Muscle layer of colon (tissue), 2 donors: ENCODE data around the gene FOXL2.

ENCODE experiments used
- H3K27ac ChIP-seq: one replicate; pipeline ENCODE4 v1.7.0; 2013; ENCODE audit warnings: low read depth, mild to moderate bottlenecking, low read length, moderate library complexity
- H3K27me3 ChIP-seq, 2 donors: one replicate each; pipeline ENCODE4 v1.7.0; 2013; ENCODE audit warnings: low read length in 2 of 2, mild to moderate bottlenecking in 2 of 2; ENCODE audit not compliant: insufficient read depth in 2 of 2, control insufficient read depth in 1 of 2
- H3K36me3 ChIP-seq: one replicate; pipeline ENCODE4 v1.7.0; 2013; ENCODE audit warnings: mild to moderate bottlenecking, low read length; ENCODE audit not compliant: insufficient read depth
- H3K4me1 ChIP-seq: one replicate; pipeline ENCODE4 v1.7.0; 2013; ENCODE audit warnings: mild to moderate bottlenecking, low read length; ENCODE audit not compliant: insufficient read depth
- H3K4me3 ChIP-seq, 2 donors: one replicate each; pipeline ENCODE4 v1.7.0; 2013; ENCODE audit warnings: low read length in 2 of 2, low read depth in 1 of 2, mild to moderate bottlenecking in 1 of 2, moderate library complexity in 1 of 2
- H3K9ac ChIP-seq: one replicate; pipeline ENCODE4 v1.7.0; 2013; ENCODE audit warnings: low read length
- H3K9me3 ChIP-seq: one replicate; pipeline ENCODE4 v1.7.0; 2013; ENCODE audit warnings: mild to moderate bottlenecking, low read length
- donor health status: abdominal sarcoma.
- donor health status: Adenocarcinoma of cecum.

The FOXL2 gene

DNA sequence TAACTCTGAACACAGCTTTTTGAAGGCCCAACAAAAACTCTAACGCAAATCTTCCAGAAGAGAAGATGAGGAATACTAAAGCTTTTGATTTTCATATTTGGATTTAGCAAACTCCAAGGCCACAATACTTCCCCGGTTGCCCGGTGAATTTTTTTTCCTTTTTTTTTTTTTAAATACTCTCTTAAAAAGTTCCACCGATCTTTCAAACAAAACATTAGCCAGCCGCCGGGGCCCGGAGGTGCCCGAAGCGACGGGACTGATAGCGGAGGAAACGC is 2.3 kb downstream of the FOXL2 start:
- H3K27ac ChIP-seq: no peak overlapping the region
- H3K4me1 ChIP-seq: peaks cover 24% of the 10 kb centered on the region
- no peaks in the 10 kb centered on the region for H3K9me3 ChIP-seq
- H3K9ac ChIP-seq: no peak overlapping the region
- H3K4me3 ChIP-seq: no peak overlapping the region
- H3K36me3 ChIP-seq: no peaks in the 10 kb centered on the region
- H3K27me3 ChIP-seq: peaks cover 80 to 96% of the 10 kb centered on the region in 2 donors

DNA sequence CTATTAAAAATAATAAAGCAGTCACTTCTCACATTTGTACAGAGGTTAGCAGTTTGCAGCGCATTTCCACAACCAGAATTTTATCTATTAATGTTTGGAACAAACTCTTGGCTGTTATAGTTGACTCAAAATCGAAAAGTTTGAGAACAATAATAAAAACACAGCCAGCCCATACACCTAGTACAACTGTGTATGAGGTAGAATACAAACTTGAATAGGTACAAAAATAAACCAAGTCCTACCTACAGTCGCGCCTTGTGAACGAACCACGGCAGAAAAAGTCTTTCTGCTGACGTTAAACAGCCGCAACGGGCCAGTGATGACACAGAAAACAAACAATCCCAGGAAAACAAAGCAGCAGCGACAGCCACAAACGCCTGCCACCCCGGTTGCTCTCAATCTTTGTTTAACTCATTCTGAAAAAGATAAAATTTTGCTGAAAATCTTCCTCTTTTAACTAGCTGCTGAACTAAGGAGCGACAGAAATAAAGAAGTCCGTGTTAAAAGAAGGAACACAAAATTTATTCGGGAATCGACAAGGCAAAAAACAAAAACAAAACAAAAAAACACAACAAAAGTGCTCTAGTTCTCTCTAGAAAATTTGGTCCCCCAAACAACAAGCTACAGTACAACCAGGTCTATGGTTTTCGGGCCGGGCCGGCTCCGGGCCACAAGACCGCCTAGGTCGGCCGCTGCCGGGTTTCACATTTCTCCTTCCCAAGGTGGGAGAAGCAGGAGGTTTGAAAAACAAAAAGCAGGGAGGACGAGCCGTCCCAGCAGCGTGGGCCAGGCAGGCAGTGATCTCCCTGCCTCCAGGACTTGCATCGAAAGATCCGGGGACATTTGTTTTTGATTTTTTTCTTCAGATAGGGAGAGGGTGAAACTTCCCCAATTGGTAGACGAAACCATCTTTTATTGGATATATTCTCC is 2.9 kb downstream of the FOXL2 start:
- Histone ChIP-seq H3K27ac (no peak overlapping the region), H3K4me1 (peaks cover 24% of the 10 kb centered on the region), H3K36me3 (no peaks in the 10 kb centered on the region), H3K9me3 (no peaks in the 10 kb centered on the region), H3K4me3 (no peak overlapping the region), H3K27me3 (peaks cover 80 to 96% of the 10 kb centered on the region in 2 donors), H3K9ac (no peak overlapping the region)

DNA sequence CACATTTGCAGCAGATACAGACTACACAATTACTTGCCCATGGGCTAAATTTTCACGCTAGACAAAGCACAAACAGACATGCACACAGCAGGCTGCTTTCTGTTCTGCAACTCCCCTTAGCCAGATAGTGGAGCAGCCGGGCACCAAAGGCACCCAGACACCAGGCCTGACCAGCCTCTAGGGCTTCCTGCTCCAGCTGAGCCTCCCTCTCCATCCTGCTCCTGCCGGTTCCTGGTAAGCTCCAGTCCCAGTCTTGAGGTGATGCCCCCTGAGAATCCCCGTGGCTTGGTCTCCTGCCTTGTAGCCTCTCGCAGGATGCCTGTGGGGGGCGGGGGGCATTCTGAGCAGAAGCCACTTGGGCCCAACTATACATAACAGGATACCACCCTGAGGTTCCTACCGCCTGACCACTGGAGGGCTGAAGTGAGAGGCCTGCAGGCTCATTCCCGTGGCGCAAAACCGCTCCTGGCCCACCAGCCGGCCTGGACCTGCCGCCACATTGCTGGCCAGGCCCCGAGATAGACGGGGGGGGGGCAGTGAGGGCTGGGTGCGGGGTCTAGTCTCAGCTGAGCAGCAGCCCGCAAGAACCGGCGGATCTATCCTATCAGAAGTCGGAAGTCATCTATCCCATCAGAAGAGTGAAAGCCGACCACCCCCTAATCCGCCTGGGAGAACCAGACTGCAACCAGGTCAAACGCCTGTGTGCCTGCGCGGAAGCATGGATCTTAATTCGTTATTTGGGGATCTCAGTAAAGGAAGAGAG is 3.9 kb downstream of the FOXL2 start:
- H3K4me1 ChIP-seq: peaks cover 32% of the 10 kb centered on the region
- no peaks in the 10 kb centered on the region for H3K9me3 ChIP-seq
- H3K4me3 ChIP-seq: no peak overlapping the region
- no peaks in the 10 kb centered on the region for H3K36me3 ChIP-seq
- peaks cover 84 to 97% of the 10 kb centered on the region in 2 donors for H3K27me3 ChIP-seq
- no peak overlapping the region for H3K27ac ChIP-seq
- H3K9ac ChIP-seq: no peak overlapping the region

DNA sequence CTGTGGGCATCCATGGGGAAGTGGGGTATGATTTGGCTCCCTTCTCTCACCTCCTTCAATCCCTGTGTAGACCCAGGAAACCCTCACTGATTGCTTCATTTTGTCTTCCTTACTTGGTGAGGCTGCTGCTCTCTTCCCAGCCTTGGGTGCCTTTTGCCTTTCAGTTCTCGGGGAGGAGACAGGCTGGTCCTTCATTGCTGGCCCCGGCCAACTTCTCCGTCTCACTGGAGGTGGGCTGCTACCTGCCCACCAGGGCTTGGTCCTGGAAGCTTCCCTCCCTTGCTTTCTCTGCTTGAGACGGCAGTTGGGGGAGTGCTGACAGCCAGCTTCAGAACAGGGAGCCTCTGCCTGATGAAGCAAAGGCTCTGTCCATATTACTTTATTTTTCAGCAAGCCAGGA is 4.7 kb downstream of the FOXL2 start:
- no peak overlapping the region for H3K4me3 ChIP-seq
- H3K27me3 ChIP-seq: peaks cover 85 to 99% of the 10 kb centered on the region in 2 donors
- H3K27ac ChIP-seq: no peak overlapping the region
- peaks cover 40% of the 10 kb centered on the region for H3K4me1 ChIP-seq
- no peaks in the 10 kb centered on the region for H3K36me3 ChIP-seq
- H3K9ac ChIP-seq: no peak overlapping the region
- H3K9me3 ChIP-seq: no peaks in the 10 kb centered on the region

DNA sequence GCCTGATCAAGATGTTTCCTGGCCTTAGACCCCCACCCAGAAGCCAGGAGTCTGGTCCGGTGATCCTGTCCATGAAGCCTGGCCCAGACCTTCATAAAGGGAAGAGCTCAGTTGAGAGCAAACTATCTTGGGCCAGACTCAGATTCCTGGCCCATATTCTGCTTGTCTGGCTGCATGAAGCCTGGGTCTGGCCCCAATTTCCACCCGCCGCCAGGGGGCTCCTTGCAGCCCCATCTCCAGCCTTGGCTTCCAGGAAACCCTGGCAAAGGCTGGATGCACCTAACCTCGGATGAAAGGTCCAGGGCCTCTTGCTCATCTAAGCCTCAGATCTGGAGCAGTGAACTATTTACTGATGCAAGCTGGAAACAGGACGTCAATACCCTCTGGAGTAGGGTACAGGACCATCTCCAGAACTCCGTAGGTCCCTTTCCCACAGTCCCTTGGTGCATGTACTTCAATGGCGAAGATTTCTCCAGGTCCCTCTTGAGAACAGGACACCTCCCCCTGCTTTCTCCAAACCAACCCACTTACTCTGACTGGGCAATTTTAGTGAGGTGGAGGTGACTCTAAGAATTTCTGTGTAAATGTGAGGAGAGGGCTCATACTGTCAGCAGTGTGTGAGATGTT is 5.6 kb downstream of the FOXL2 start:
- Histone ChIP-seq H3K9me3 (no peaks in the 10 kb centered on the region), H3K27me3 (peaks cover 90 to 99% of the 10 kb centered on the region in 2 donors), H3K36me3 (no peaks in the 10 kb centered on the region), H3K4me1 (peaks cover 40% of the 10 kb centered on the region), H3K9ac (no peak overlapping the region), H3K4me3 (no peak overlapping the region), H3K27ac (no peak overlapping the region)

DNA sequence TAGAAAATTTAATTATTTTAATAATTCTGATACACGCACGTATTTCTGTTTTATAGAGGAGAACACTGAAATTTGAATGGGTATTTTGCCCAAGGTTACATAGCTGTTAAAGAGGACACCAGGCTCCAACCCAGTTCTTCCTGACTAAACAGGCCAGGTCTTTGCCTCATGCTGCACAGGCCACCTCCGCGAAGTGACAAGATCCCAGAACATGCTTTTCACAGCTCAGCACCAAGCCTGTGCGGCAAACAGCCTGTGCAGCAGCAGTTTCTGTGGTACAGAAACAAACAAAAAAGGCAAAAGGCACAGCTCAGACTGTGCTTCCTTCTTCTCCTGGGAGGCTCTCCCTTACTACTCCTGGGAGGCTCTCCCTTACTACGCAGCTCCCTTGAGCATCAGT is 6.5 kb downstream of the FOXL2 start:
- H3K27me3 ChIP-seq: peaks cover 90 to 100% of the 10 kb centered on the region in 2 donors
- H3K4me3 ChIP-seq: no peak overlapping the region
- H3K9me3 ChIP-seq: no peaks in the 10 kb centered on the region
- peaks cover 40% of the 10 kb centered on the region for H3K4me1 ChIP-seq
- H3K9ac ChIP-seq: no peak overlapping the region
- H3K27ac ChIP-seq: no peak overlapping the region
- H3K36me3 ChIP-seq: no peaks in the 10 kb centered on the region

DNA sequence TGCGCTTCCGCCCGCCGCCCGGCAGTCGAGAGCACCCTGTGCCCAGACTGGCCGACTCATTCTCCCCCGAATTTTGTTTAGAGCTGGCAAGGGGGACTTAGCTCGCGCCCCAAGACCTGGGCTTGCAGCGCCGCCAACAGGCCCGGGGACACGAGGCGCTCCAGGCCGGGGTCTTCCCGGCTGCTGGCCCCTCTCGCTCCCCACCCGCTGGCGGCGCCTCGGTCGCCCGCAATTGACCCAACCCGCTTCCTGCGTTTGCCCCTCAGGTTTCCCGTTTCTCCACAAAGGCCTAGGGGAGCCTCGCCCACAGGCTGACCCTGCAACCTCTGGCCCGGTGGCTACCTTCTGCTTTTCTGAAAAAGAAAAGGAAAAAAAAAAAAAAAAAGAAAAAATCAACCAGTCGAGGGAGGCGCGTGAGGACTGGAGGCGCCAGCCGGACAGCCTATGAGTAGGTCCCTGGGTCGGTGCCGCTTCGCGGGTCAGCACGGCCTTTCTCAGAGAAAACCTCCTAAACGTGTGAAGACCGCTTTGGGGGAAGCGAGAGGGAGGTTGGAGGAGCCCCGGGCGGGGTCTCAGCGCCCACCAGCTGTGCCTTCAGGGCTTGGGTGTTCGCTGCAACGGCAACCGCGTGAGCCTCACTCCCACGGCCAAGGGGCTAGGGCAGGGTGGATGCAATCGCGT is 7.2 kb downstream of the FOXL2 start:
- H3K36me3 ChIP-seq: no peaks in the 10 kb centered on the region
- no peak overlapping the region for H3K9ac ChIP-seq
- H3K9me3 ChIP-seq: no peaks in the 10 kb centered on the region
- H3K4me3 ChIP-seq: no peak overlapping the region
- H3K27ac ChIP-seq: no peak overlapping the region
- H3K27me3 ChIP-seq: peaks cover 83 to 92% of the 10 kb centered on the region in 2 donors
- H3K4me1 ChIP-seq: peaks cover 33% of the 10 kb centered on the region

DNA sequence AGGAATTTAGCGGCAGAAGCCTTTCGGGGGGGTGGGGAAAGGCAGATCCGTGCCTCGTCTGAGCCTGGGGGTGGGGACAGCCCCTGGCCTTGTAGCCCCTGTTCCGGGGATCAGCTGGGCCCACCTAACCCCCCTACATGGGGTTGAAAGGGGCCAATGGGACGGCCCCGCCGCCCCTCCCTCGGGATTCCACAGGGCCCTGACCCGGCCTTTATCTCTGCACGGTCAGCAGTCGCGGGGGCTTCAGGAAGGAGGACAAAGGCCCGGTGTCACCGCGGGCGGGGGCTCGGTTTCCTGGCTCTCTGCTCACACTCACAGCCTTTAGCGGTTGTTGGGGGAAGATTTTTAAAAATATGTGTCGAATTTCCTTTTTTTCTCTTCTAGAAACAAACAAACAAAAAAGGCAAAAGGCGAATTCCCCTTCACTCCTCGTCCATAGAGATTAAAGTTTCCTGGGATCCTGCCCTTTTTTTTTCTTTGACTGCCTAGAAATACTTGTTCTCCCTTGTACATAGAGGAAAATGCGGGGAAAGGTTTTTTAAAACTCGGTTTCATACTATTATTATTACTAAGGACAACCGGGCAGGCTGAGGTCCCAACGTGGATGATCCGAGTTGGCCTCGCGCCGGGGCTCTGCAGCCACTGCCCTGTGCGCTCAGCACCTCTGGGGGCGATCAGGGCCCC is 7.9 kb downstream of the FOXL2 start:
- Histone ChIP-seq H3K36me3 (no peaks in the 10 kb centered on the region), H3K4me1 (peaks cover 28% of the 10 kb centered on the region), H3K27me3 (peaks cover 76 to 86% of the 10 kb centered on the region in 2 donors), H3K9ac (no peak overlapping the region), H3K27ac (no peak overlapping the region), H3K9me3 (no peaks in the 10 kb centered on the region), H3K4me3 (no peak overlapping the region)

DNA sequence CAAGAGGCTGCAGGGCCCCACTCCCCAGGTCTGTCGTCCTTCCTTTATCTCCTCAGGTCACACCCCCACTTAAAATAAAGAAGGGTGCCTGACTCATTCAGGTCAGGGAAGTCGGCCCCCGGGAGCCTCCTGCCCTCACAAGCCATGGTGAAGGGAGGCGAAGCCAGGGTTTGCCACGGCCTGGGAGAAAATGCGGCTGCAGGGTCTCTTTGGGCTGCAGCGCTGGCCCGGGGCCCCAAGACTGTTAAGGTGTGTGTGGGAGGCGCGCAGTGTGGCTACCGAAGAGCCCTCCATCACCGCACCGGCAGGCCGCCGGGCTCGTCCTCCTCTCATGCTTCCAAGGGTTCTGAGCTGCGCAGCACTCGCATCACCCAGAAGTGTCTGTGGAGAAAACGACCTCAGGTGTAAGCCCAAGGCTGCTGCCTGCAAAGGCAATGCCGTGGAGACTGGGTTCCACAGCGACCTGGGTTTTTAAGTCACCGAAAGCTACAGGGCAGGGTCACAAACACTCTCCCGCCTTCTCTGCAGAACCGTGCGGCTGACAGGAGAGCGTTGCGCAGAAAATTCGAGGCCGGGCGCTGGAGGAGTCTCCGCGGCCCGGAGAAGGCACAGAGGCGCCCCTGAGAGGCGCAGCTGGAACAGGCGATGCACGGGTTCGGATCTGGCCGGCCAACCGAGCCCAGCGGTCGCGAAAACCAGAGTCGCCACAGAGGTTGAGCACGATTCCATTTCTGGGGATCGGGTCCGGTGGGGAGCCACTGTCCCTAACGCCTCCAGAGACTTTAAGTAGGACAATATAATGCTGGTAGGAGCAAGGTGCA is 8.7 kb downstream of the FOXL2 start:
- no peaks in the 10 kb centered on the region for H3K36me3 ChIP-seq
- no peak overlapping the region for H3K9ac ChIP-seq
- H3K27me3 ChIP-seq: peaks cover 68 to 78% of the 10 kb centered on the region in 2 donors
- no peaks in the 10 kb centered on the region for H3K9me3 ChIP-seq
- H3K4me1 ChIP-seq: peaks cover 28% of the 10 kb centered on the region
- H3K27ac ChIP-seq: no peak overlapping the region
- peak overlapping the region in 1 of 2 donors; percentile 47 for H3K4me3 ChIP-seq

DNA sequence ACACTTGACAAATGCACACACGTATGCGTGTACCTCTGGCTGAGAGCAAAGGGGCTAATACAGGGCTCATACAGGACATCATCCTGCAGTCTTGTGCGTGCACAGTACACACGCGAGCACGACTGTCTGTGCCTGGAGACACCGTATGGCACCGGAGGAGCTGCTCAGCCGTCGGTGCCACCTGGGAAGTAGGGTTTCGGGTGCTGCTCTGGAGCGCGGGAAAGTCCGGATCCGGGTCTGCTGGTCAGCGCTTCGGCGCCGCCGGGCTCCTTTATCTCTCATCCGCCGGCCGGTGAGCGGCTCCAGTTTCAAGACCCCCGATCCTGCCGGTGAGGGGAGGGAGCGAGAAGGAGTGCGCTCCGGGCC is 9.3 kb downstream of the FOXL2 start:
- no peaks in the 10 kb centered on the region for H3K9me3 ChIP-seq
- peaks cover 28% of the 10 kb centered on the region for H3K4me1 ChIP-seq
- peak overlapping the region in 1 of 2 donors; percentile 47 for H3K4me3 ChIP-seq
- H3K36me3 ChIP-seq: no peaks in the 10 kb centered on the region
- peaks cover 63 to 72% of the 10 kb centered on the region in 2 donors for H3K27me3 ChIP-seq
- H3K27ac ChIP-seq: no peak overlapping the region
- no peak overlapping the region for H3K9ac ChIP-seq
